ENCODE data around the gene MFRP. TPM values are rescaled to one million over a fixed set of nuclear protein-coding genes. Genes with fewer than 3 reads are reported as not detected.
"Not testable (repeated sequence)": the region's sequence is repeated elsewhere in the genome, so short reads cannot be mapped to it uniquely, and the experiment has no call there.

Gene MFRP
- not detected for total RNA-seq

DNA sequence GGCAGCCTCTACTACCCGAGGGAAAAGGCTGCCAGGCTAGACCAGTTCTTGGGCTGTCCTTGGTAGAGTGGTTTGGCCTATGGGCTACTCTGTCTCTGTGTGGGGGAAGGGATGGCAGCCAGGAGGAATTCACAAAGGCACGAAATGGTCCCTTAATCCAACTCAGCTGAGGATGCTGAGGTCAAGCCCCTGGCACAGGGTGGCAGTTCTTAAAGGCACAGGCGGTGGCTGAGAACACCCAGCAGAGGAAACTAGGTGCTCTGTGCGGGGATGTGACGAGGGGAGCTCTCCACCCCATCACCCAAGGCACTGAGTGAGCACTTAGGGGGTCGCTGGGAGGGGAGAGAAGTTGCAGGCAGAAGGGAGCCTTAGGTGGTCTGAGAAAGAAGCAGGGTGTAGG lies at the start of gene MFRP:
MFRP (minus strand) TSS at position 101 of the 400 bp plus-strand sequence. CDS start 192 bp downstream, outside the sequence.
- DNase-seq (ENCODE audit: low spot score): no peak

DNA sequence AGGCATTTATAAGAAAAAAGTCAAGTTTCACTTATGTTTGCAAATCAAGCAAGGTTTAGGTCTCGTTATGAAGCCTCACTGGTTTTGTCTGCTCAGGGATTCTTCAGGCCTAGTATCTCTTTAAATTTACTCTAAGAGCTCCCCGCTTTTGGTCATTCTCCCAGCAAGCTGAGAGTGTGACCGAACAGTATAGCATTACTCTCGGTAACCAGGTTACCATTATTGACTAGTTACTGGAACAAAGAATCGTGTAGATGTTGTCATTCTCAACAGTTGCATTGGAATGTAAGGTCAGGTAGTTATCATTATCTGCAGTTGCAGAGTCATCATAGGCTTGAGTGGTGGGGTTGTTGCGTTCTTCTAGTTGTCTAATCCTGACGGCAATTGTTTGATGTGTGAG lies 44.8 kb upstream of the MFRP start:
- DNase-seq (ENCODE audit: low spot score): no peak

DNA sequence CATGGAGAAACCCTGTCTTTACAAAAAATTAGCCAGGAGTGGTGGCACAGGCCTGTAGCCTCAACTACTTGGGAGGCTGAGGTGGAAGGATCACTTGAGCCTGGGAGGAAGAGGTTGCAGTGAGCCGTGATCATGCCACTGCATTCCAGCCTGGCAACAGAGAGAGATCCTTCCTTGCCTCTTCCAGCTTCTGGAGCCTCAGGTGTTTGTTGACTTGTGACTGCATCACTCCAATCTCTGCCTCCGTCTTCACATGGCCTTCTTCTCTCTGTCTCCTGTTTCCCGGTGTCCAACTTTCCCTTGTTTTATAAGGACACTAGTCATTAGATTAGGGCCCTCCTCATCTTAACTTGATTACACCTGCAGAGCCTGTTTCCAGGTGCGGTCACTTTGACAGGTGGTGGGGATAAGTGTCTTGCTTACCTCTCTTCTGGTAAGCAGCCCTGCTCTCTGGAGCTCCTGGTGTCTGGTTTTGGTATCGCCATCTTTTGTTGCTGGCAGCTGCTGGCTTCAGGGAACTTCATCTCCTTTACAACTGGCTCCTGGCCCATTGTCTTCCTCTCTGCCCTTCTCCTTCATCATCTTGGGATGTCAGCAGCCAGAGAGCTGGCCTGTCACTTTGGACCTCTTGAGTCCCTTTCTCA lies 43.2 kb upstream of the MFRP start:
- no peak for DNase-seq (ENCODE audit: low spot score)

DNA sequence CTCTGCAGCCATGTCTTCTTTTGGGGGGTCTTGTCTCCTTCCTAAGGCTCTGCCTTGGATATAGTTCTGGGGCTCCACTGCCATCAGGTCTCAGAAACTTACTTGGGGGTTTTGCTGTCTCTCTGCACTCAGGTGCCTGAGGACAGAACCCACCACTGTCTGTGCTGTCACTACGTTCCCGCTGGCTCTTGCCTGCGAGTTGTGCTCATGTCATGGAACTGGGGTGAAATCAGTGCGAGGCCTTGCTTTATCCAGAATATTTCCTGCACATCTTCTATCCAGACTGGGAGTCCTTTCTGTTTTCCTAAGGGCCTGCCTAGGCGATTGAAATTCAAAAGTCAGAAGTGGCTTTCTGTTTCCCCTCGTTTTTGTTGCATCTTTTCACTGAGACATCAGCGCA lies 41.6 kb upstream of the MFRP start:
- DNase-seq (ENCODE audit: low spot score): no peak

DNA sequence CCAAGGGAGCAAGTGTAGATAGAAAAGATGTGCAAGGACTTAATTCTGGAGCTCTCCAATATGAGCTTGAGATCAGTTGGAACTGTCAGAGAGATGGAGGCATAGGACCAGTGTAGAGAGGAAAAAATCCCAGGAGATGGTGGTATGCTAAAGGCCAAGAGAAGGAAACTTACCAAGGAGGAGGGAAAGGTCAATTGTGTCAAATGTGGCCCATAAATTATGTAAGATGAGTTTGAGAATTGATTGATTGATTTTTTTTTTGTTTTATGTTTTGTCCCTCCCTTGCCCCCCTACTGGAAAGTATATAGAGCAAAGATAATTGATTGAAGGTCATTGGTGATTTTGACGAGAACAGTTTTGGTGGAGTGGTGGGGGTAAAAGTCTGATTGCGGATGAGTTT lies 37.8 kb upstream of the MFRP start:
- no peak for DNase-seq (ENCODE audit: low spot score)

DNA sequence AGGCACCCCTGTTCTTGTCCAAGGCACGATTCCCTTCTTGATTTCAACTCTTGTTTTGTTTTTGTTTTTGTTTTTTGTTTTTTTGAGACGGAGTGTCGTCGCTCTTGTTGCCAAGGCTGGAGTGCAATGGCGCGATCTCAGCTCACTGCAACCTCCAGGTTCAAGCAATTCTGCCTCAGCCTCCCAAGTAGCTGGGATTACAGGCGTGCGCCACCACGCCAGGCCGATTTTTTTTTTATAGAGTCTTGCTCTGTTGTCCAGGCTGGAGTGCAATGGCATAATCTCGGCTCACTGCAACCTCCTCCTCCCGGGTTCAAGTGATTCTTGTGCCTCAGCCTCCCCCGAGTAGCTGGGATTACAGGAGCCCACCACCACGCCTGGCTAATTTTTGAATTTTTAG lies 36.0 kb upstream of the MFRP start:
- DNase-seq (ENCODE audit: low spot score): not testable (repeated sequence)

DNA sequence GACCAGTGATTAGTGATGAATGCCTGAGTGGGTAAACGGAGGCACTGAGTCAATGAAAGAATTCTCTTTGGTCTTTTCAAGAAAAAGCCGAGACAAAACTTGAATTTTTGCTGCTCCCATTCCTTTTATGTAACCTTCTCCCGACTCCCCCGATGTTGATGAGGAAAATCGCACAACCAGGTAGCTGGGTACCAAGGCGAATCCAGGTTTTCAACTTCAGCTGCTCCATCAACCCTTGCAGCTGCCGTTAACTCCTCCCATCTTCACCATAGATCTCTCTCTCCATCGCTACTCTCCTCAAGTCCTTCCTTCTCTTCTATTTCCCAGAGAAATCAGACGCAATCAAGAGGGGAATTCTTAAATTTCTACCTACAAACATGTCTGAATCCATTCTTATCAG lies 35.6 kb upstream of the MFRP start:
- no peak for DNase-seq (ENCODE audit: low spot score)

DNA sequence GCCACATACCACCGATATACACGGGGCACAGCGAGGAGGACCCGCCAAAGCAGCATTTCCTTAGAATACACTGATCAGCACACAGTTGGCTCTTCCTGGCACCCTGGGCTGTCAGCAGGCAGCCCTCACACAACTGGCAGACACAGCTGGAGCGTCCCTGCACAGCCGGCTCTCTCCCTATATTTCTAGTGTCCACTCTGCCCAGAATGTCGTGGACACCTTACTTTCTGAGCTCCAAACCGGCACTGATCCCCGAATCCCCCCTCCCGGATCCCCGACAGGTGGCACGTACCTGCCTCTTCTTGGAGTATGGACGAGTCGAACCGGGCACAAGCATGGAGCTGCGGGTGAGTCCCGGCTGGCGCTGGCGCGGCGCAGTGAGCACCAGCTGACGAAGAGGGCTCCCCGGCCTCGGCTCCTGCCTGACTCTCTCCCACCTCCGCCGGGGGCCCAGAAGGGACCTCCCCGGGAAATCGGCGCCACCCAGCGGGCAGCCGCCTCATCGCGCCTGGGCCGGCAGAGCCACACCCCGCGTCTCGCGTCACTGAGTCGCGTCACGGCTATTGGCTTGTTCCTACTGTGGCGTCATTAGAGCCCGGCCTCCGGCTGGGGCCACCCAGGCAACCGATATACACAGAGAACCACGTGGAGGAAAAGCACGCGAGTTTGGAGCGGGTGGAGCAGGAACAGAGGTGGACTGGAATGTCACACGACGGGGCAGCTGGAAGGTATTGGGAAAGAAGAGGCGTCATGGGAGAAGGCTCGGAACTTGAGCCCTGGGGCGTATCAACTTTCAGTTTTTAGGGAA lies 34.9 kb upstream of the MFRP start, which contains the start of gene USP2:
USP2 (minus strand) TSS at position 510 of the 808 bp plus-strand sequence. CDS start 8,210 bp downstream, outside the sequence.
- peak; percentile 98 for DNase-seq (ENCODE audit: low spot score)

DNA sequence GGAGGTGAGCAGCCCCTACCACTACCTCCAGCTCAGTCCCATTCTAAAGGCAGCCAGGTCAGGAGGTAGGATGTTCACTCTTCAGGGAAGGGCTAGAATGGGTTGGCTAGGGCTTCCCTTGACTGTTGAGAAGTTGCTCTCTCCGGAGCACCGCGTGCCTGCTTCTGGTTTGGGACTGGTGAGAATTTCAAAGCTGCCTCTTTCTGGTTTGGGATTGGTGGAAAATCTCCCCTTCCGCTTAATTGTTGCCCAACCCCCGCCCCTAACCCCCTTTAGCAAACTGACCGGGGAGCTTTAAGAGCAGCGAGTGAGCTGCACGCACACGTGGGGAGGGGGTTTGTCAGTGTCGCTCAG lies 34.3 kb upstream of the MFRP start:
- no peak for DNase-seq (ENCODE audit: low spot score)

DNA sequence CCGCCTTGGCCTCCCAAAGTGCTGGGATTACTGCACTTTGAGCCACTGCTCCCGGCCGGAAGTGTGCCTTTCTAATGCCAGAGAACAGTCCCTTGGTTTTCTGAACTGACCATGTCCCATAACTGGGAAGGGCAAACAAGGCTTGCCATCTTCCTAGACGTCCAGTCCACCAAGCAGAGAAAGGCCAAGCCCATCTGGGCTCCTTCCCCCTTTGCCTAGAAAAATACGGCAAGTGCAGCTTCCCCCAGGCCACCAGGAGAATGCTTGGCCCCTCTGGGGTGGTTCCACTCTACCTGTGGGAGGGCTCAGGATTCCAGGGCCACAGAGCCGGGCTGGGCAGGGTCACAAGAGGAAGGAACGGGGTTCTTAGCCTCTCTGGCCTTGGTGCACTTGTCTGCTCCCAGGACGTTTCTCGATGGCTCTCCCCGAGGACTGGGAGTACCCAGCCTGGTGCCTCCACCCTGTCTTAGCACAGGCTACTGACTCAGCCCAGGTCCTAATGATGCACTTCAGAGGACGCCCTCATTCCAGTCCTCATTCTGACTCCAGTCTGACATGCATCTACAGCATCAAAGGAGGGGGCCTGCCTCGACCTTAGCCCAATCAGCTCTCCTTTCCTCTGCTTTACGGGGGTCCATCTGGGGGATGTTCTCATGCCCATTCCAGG lies 33.8 kb upstream of the MFRP start:
- DNase-seq (ENCODE audit: low spot score): no peak

DNA sequence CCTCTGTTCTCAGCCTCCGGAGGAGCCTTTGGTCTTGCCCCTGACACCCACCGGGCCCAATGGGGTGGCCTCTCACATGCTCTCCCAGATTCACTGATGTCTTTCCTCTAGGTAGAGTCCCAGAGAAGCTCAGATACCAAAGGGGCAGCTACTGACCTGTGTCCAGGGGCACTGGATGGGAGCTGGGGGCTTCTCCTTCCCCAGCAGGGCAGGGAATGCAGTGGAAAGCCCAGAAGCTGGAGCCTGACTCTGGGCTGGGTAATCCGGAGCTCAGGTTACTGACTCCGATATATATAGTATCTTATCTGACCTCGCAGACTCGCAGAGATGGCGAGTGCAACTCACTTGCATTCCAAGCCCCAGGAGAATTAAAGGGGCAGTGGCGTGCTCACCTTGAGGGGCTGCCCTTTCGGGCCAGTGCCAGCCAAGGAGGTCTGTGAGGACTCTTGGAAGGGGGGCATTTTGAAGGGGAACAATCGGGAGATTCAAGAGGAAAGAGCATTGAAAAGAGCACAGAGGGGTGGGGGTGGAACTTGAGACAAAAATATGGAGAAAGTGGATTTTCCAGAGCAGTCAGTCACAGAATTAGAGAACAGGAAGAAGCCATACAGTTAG lies 32.5 kb upstream of the MFRP start:
- no peak for DNase-seq (ENCODE audit: low spot score)

DNA sequence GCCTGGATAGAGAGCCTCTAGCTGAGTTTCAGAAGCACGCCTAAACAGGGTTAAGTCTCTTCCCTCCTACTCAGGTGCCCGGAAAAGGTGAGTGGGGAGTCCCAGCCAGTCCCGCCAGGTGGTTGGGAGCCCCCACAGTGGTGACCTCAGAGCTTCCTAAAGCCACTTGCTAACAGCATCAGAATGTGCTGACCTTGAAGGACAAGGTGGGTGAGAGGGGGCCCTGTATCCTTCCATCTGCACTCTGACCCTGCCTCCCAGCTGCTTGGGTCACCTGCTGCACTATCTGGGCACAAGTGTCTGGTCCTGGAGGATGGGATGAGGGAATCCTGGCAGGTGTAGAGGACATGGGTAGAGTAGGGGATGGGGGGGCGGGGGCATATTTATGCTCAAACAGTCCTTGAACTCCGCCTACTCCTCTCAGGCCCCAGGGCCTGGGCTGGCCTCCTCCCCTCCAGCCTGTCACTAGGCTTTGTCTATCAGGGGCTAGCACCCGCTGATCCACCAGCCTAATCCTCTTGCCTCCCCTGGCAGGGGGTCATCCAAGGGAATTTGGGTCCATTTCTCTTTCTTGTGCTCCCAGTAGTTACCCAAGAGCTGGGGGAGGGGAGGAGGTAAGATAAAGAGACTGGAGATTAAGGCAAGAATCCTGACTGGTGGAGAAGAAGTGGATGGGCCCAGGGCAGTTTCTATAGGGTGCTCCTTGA lies 31.6 kb upstream of the MFRP start:
- no peak for DNase-seq (ENCODE audit: low spot score)

DNA sequence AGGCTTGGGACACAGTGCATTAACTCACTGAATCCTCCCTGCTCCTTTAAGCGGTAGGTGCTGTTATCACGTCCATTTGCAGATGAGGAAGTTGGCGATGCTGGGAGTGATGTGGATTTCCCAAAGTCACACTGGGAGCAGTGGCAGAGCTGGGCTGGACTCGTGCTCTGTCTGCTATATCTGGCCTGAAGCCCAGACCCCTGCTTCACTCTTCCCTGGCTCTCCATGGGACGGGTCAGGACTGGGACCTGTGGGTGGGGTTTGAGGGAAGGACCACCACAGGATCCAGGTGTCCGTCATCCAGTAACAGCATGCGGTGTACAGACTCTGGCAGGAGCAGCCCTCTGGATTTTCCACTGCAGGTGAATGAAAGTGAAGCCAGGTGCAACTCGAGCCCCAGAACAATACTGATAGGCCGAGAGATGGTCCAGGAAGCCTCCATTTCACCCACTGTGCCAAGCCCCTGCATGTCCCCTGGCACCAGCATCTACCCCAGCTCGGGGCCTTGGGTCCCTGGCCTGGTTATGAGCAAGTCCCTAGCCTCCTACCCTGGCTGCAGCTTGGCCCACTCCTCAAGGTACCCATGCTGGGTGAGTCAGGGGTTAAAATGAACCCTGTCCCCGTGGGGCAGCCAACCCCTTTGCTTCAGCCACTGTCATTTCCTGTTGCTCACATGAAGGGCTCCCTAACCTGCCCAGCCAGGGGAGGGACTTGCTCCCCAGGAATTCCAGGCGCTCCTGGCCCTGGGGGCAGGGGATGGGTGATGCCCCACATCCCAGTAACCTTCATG lies 30.8 kb upstream of the MFRP start:
- no peak for DNase-seq (ENCODE audit: low spot score)

DNA sequence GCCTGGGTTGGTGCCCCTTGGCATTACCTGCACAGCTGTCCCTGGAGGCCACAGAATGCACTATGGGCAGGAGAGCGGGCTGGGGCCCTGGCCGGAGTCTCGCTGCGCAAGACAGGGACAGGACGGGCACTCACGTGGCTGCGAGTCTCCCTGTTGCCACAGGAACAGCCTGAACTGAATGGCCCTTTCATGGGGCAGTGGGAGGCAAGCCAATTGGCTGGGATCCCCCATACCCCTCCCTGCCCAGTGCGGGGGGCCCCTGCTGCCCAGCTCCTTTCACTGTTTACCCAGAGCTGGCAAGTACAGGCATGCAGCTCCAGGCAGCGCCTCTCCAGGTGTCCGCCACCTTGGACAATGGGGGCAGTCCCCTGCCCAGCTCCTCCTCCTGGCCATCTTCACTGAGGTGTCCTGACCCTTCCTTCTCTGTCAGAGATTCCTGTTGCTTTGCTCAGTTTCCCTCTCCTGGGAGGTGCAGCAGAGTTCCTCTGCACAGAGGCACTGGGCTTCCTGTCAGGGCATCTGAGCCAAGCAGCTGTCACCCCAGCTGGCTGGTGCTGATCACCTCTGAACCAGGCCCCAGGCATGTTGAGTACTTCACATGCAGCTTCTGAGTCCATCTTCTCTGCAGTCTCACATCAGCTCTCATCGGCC lies 29.8 kb upstream of the MFRP start:
- DNase-seq (ENCODE audit: low spot score): peak; percentile 78

DNA sequence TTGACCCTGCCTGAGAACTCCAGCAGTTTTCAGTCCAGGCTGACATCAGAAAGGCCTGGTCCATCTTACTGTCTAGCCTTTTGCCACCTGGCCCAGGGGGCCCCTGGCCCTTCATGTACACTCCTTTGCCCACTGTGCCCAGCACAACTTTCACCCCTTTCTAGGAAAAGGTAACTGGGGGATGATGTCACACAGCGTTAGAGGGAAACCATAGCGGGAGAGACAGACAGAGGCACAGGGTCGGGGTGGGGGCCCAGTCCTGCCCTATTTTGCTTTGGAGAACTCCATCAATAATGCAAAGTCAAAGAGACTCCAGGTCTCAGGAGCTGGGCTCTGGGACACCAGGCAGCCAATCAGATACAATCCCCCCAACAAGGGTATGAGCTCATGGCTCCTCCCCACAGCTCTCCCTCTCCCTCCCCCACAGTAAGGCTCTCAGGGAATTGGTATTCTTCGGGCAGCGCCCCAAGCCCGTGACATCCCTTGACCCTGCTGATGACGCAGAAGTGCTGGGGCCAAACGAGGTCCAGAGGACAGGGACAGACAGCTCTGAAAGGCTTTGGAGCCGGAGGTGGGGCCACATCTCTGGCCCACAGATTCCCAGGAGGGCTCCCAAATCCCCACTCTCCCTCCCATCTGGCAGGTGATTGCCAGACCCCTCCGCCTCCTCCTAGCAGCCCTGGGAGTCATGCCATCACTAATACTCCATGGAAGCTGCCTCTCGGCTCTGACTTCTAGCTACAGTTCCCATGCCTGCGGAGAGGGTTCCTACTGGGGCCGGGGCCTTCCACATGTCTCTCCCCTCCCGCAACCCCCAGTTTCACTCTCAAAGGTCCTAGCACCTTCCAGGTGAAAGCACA lies 29.1 kb upstream of the MFRP start:
- peak; percentile 81 for DNase-seq (ENCODE audit: low spot score)

DNA sequence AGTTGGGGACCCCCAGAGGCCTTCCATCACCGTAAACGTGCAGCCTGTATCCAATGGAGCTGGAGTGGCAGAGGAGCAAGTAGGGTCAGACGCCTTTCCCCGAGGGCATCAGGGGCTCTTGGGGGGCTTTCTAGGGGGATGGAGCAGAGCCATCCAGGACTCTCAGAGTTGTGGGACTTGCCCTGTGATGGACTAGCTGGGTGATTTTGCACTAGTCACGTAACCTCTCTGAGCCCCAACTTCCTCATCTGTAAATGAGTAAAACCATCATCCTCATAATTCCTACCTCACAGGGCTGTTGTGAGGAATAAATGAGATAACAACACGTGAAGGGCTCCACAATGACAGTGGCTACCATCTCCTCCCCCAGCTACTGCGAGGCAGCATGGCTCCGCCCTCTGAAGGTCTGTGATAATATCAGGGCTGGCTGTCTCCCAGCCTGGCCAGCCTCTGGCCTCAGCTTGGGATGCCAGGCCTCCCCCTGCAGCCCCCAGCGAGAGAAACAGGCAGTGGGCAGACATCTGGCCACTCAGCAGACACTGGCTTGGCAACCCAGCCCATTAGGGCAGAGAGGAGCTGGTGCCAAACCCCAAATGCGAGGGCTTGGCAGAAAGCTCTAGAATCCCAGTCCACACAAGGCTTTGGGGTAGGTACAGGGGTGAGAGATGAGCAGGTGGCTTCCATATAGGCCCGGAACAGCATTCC lies 28.3 kb upstream of the MFRP start:
- DNase-seq (ENCODE audit: low spot score): no peak

DNA sequence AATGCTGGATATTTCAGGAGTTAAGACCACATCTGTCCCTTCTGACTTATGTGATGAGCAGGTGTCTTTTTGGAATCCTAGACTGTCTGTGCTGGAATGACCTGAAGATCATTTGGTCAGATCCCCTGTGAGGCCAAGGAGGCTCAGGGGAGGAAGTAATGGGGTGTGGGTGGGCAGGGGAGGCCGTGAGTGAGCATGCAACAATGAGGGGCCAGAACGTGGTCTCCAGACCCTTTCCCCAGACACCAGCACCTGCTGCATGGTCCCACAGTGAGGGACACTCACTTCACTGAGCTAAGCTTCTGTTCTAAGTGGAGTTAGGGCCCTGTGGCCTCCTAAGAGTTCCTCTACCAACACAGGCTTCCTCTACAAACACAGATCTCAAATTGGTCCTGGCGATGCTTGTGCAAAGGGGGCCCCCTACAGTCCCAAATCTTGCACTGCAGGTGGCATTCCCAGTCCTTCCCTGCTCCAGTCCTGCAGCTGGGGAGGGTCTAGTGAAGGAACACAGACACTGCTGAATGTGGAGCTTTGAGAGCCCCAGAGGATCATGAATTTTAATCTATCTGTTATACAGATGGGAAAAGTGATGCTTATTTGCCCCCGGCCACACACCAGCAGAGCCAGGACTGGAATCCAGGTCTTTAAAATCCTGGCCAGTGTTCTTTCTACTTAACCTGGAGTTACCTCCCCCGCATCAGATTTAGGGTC lies 27.6 kb upstream of the MFRP start:
- DNase-seq (ENCODE audit: low spot score): peak; percentile 77

Data from mucosa of gallbladder (tissue), 1 donor.